Activated T-cell treated with anti-CD3 and anti-CD28 coated beads for 48 hours (primary cell): ENCODE data around the gene FAM169A.
"Not testable (repeated sequence)": the region's sequence is repeated elsewhere in the genome, so short reads cannot be mapped to it uniquely, and the experiment has no call there.

Source experiments
- DNase-seq: peaks from one replicate; pipeline ENCODE4 v3.0.0-alpha.2; 2020; ENCODE audit warnings: low read depth

The FAM169A gene

DNA sequence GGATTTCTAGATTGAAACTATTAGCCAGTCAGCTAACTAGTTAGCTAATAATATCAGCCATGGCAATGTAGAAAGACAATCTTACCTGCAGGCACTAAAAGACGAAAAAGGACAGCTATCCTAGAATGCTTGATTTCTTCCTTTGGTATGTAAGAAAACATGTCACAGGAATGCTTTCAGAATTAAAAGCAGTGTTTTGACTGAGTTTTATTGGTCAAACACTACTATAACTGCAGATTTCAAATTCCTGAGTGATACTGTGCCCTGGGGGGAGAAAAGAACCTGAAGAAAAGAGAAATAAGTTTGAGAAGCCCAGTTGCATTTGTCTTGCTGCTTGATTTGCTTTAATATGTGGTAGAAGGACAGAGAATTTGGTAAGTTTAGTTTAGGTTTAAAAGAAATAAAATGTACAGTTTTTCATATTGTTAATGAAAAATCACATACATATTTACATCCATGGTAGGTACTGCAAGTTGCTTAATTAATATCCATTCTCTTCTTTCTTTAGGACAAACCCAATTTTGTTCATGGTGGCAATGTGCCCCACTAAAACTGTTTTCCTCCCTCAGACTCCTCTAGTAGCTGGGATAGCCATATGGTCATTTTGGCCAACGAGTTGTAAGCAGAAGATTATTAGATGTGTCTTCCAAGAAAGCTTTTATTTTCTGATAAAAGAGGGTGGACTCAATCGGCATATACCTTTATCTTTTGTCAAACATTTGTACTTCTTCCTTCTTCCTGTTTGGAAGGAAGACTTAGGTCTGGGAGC lies 4.3 kb upstream of the FAM169A start:
- DNase-seq, result no peak

DNA sequence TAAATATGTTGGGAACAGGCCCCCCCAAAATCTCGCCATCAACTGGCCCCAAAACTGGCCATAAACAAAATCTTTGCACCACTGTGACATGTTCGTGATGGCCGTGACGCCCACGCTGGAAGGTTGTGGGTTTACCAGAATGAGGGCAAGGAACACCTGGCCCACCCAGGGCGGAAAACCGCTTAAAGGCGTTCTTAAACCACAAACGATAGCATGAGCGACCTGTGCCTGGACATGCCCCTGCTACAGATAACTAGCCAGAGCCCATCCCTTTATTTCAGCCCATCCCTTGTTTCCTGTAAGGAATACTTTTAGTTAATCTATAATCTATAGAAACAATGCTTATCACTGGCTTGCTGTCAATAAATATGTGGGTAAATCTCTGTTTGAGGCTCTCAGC lies 3.2 kb upstream of the FAM169A start:
- not testable (repeated sequence) for DNase-seq

DNA sequence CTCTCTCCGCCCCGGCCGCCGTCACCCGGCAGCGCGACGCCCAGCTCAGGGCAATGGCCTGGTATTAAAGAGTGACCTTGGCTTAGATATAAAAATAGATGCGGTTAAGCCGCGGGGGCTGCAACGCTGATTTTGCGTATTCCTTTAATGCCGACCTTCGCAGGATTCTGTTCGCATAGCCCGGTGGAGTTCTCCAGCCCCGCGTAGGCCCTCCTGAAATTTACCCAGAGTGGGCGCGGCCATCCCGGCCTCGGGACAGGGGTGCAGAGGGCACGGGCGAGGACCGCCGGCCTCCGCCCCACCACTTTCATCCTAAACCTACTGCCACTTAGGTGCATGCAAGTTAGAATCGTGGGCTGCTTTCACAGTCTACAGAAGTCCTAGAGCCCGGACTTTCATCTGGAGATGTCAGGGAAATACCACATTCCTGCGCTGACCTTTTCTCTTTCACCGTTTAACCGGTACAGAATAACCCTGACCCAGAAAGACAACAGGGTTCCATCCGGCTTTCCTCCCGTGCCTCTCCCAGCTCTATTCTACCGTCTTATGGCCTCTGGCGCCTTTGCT lies 492 bp upstream of the FAM169A start:
- DNase-seq, result no peak

GRCh38 chr5:74865256-74865803 lies 857 bp downstream of the FAM169A start:
- DNase-seq, result no peak

GRCh38 chr5:74864823-74865222 lies 1.4 kb downstream of the FAM169A start:
- DNase-seq, result no peak

GRCh38 chr5:74863726-74864125 lies 2.5 kb downstream of the FAM169A start:
- DNase-seq, result no peak

DNA sequence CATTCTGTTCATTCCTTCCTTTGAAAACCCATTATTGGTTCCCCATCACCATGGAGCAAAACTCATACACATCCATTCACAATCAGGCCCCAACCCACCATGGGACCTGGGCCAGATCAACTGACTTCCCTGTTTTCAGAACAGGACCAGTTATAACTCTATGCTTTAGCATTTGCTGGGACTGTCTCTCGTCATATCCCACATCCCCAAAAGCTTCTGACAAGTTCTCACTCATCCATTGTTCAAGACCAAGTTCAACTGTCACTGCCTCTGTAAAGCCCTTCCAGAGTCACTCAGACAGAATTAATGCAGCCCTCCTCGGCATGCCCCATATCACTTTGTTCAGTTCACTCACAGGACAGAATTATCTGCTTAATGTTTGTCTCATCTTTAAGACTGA lies 4.0 kb downstream of the FAM169A start:
- DNase-seq, result no peak

GRCh38 chr5:74856975-74857374 lies 9.2 kb downstream of the FAM169A start:
- not testable (repeated sequence) for DNase-seq

- DNase-seq, result no peak
Observed at GRCh38 chr5:74853256-74853655, 12.9 kb downstream of the FAM169A start.

DNA sequence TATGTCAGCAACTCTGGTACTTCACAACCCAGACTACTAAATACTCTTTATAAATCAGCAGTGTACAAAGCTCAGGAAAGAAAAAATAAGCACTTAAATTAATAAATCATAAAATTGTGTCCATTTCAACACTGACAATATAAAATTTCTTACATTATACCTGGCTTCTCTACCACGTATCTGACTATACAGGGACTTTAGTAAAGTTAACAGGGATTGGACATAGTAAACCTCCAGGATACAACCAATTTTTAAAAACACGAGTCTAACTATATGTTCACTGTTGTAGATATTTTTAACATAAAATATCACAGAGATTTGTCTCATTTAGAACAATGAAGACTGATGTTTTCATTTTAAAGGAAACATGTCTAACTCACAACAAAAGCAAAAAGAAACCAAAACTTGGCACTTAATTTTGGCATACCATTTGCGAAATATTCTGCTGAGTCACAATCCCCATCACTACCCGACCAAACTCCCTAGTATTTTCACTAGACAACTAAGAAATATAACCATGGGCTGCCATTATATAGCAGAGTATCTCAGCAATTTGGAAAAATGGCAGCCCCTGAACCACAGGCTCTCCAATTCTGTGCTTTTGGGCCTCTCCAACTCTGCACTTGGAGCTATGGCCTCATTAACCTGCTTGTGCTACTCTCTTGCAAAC lies 14.4 kb downstream of the FAM169A start:
- DNase-seq, result no peak

- DNase-seq, result no peak
Observed at GRCh38 chr5:74850789-74851425, 15.3 kb downstream of the FAM169A start.

GRCh38 chr5:74850030-74850429 lies 16.2 kb downstream of the FAM169A start:
- DNase-seq, result no peak

DNA sequence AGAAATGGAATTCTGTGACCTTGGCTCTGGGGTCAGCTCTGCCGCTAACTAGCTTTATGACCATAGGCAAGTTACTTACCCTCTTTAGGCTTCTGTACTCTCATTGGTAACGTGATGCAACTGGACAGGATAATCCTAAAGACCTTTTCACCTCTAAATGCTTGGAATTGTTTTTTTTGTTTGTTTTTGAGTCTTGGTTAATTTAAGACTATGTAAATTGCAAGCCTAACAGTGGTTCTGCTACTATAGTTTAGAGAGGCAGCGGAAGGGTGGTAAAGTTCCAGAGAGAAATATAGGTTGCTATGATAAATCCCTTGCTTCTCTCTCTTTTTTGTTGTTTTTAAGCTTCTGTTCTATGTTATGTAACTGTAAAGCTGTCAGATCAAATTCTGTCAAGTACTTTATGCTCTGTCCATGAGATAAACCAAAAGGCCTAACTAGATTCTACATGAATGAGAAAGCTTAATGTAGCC lies 17.6 kb downstream of the FAM169A start:
- DNase-seq, result no peak

- DNase-seq, result no peak
Observed at GRCh38 chr5:74839229-74839628, 27.0 kb downstream of the FAM169A start.

- no peak for DNase-seq
Observed at GRCh38 chr5:74838262-74838661, 27.9 kb downstream of the FAM169A start.

GRCh38 chr5:74837115-74837514 lies 29.1 kb downstream of the FAM169A start:
- no peak for DNase-seq

- no peak for DNase-seq
Observed at GRCh38 chr5:74833537-74834266, 32.5 kb downstream of the FAM169A start.

DNA sequence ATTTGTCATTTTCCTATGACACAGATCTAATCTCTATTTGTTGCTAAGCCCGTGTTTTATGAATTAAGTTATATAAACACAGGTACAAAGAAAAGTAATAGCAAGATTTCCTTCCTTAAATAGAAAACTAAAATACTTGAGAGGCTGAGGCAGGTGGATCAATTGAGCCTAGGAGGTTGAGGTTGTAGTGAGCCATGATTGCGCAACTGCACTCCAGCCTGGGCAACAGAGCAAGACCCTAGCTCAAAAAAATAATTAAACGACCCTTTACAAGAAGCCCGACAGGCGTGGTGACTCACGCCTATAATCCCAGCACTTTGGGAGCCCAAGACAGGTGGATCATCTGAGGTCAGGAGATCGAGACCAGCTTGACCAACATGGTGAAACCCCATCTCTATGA lies 36.8 kb downstream of the FAM169A start:
- no peak for DNase-seq

DNA sequence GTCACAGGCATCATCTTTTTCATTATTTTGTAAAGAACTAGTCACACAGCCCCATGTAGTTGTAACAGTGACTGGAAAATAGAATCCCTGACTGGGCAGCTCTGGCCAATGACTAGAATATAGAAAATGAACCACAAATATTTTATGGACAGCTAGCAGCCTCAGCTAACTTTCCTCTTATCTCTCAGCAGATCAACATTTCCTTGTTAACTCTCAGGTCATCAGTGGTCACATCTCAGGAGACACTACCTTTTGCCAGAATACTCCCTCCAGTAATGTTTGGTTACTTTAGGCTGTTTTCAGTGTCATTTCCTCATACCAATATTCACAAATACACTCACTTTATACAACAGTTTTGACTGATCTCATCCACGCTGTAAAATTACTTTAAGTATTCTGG lies 43.9 kb downstream of the FAM169A start:
- DNase-seq, result no peak

- no peak for DNase-seq
Observed at GRCh38 chr5:74816875-74817274, 49.3 kb downstream of the FAM169A start.

- no peak for DNase-seq
Observed at GRCh38 chr5:74810915-74811314, 55.3 kb downstream of the FAM169A start.

DNA sequence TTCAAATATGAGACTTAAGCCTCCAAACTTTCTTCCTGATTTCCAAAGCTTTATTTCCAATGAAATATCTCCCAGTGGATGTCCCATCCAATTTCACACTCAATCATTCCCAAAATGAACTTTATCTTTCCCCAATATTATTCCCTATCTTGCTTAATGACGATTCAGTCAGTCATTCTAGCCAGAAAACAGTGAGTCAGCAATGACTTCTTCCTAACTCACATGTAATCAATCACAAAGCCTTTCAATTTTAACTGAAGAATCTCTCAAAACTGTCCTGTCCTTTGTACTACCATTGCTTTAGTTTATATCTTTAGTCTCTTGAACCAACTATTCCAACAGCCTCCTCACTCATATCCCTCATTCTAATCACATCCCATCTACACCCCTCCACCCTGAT lies 64.2 kb downstream of the FAM169A start:
- DNase-seq, result no peak
